K562 (cell line): ENCODE results near the gene NRXN3. TPM values are rescaled to one million over a fixed set of nuclear protein-coding genes. Genes with fewer than 3 reads are reported as not detected.

Source experiments
- ATAC-seq: fragments of 200-7000 bp; cut with Tn5 transposase; 3 replicates; pipeline ENCODE4 v1.9.1; 2020; ENCODE audit warnings: moderate library complexity
- BruUV-seq: library from RNA; stranded (reverse); fragments of 400-500 nt; replicated peaks from 2 replicates; lab custom pipeline; 2021; lab: Mats Ljungman, UMichigan
- CTCF ChIA-PET: fragments of 300-600 bp; formaldehyde crosslinking; extraction: SDS; loops from one replicate; lab custom pipeline; 2021; ENCODE audit warnings: low intra/inter-chr PET ratio; lab: Yijun Ruan, JAX
- POLR2A ChIA-PET: fragments of 300-600, 350-650 bp; sonication (Branson Sonifier 250); formaldehyde crosslinking; extraction: SDS; loops from one replicate; lab custom pipeline; 2021; ENCODE audit warnings: antibody characterized with exemption, inconsistent platforms; lab: Yijun Ruan, JAX
- DNase-seq, 4 experiments: peaks; one replicate each; pipeline versions ENCODE4 v3.0.0 to v3.0.0-alpha.2; 2011 to 2018; ENCODE audit warnings: low spot score in 3 of 4, mixed read lengths in 3 of 4; ENCODE audit errors: extremely low read depth in 1 of 4
- FAIRE-seq: peaks from 2 replicates; lab custom pipeline; 2011; peaks lifted over from hg19 to GRCh38; lab: Jason Lieb, UNC
- H2AFZ ChIP-seq: 2 replicates; pipeline ENCODE4 v1.6.0; 2011; ENCODE audit warnings: low read depth, low read length, control low read depth, inconsistent platforms
- H3K27ac ChIP-seq: fragments of 200-600 bp; 3 replicates; pipeline ENCODE4 v1.8.0; 2011; ENCODE audit warnings: low read depth, mild to moderate bottlenecking, control low read depth, inconsistent platforms, low read length, moderate library complexity, mixed read lengths; ENCODE audit errors: extremely low read depth
- H3K27me3 ChIP-seq, 2 experiments: fragments of 300-600 bp in 1 of 2; 2 replicates in 1 of 2; 3 replicates in 1 of 2; pipeline versions ENCODE4 v1.6.0 to v1.8.0; 2011; ENCODE audit warnings: inconsistent platforms in 2 of 2, low read length in 2 of 2, mild to moderate bottlenecking in 1 of 2, mixed read lengths in 1 of 2, moderate library complexity in 1 of 2; ENCODE audit not compliant: control insufficient read depth in 2 of 2, insufficient read depth in 2 of 2
- H3K36me3 ChIP-seq: fragments of 300-600 bp; 3 replicates; pipeline ENCODE4 v1.8.0; 2011; ENCODE audit warnings: mild to moderate bottlenecking, low read length, inconsistent platforms; ENCODE audit not compliant: control insufficient read depth, insufficient read depth
- H3K4me1 ChIP-seq, 2 experiments: fragments of 200-600 bp in 1 of 2; replicated peaks in 1 of 2; 2 replicates in 1 of 2; 3 replicates in 1 of 2; pipeline versions ENCODE4 v1.5.1 to v1.8.0; 2011; ENCODE audit warnings: inconsistent platforms in 2 of 2, low read length in 2 of 2, mild to moderate bottlenecking in 1 of 2, mixed read lengths in 1 of 2, moderate library complexity in 1 of 2; ENCODE audit not compliant: control insufficient read depth in 2 of 2, insufficient read depth in 2 of 2
- H3K4me2 ChIP-seq: 2 replicates; pipeline ENCODE4 v1.6.1; 2011; ENCODE audit warnings: low read length, control low read depth, inconsistent platforms, mixed read lengths; ENCODE audit not compliant: insufficient read depth
- H3K4me3 ChIP-seq: fragments of 200-600 bp; sonication (generic), shearing (Covaris generic); 2 replicates; pipeline ENCODE4 v1.5.1; 2016; ENCODE audit warnings: control low read depth, inconsistent platforms
- H3K79me2 ChIP-seq: fragments of 200-600 bp; 3 replicates; pipeline ENCODE4 v1.8.0; 2011; ENCODE audit warnings: low read length, inconsistent platforms; ENCODE audit not compliant: control insufficient read depth, insufficient read depth
- H3K9ac ChIP-seq, 2 experiments: 2 replicates each; pipeline versions ENCODE4 v1.6.0 to v1.6.1; 2011; ENCODE audit warnings: low read depth in 2 of 2, low read length in 2 of 2, control low read depth in 1 of 2, inconsistent platforms in 1 of 2, mild to moderate bottlenecking in 1 of 2, mixed read lengths in 1 of 2; ENCODE audit not compliant: insufficient read depth in 1 of 2
- H3K9me1 ChIP-seq: one replicate; pipeline ENCODE4 v1.6.0; 2011; ENCODE audit warnings: inconsistent platforms, mild to moderate bottlenecking, low read length, moderate library complexity; ENCODE audit not compliant: control insufficient read depth, insufficient read depth
- H3K9me3 ChIP-seq: replicated peaks from 2 replicates; pipeline ENCODE4 v1.5.1; 2011; ENCODE audit warnings: low read depth, low read length, inconsistent platforms; ENCODE audit not compliant: control insufficient read depth, insufficient read depth
- H4K20me1 ChIP-seq: replicated peaks from 2 replicates; pipeline ENCODE4 v1.6.1; 2011; ENCODE audit warnings: low read length, inconsistent platforms, mixed read lengths; ENCODE audit not compliant: control insufficient read depth, insufficient read depth
- CUX1 ChIP-seq: fragments of 200-800 bp; sonication (Bioruptor generic); IDR thresholded peaks from 2 replicates; pipeline ENCODE4 v1.6.1; 2016; ENCODE audit warnings: missing genetic modification characterization, missing compliant biosample characterization
- DMBX1 ChIP-seq: fragments of 250-450 bp; sonication (Bioruptor Pico); IDR thresholded peaks from 2 replicates; pipeline ENCODE4 v1.8.0; 2022; ENCODE audit warnings: inconsistent platforms, mild to moderate bottlenecking, moderate library complexity, borderline replicate concordance
- EGR1 ChIP-seq: fragments of 450-650 bp; conservative IDR thresholded peaks from 2 replicates; pipeline ENCODE4 v1.6.1; 2017; ENCODE audit warnings: mild to moderate bottlenecking
- EP400 ChIP-seq: fragments of 450-650 bp; IDR thresholded peaks from 2 replicates; pipeline ENCODE4 v1.6.1; 2017; ENCODE audit warnings: antibody characterized with exemption, mild to moderate bottlenecking, moderate library complexity
- ESRRA ChIP-seq: fragments of 450-650 bp; IDR thresholded peaks from 2 replicates; pipeline ENCODE4 v1.6.1; 2014; ENCODE audit warnings: low read depth, mild to moderate bottlenecking, moderate library complexity, borderline replicate concordance
- HDAC8 ChIP-seq: fragments of 450-650 bp; IDR thresholded peaks from 2 replicates; pipeline ENCODE4 v1.6.1; 2016; ENCODE audit warnings: mild to moderate bottlenecking, missing genetic modification characterization, moderate library complexity, missing compliant biosample characterization
- HMG20B ChIP-seq: fragments of 250-450 bp; sonication (Bioruptor Pico); IDR thresholded peaks from 2 replicates; pipeline ENCODE4 v1.5.0; 2021; ENCODE audit warnings: mild to moderate bottlenecking
- MAFK ChIP-seq: IDR thresholded peaks from 2 replicates; pipeline ENCODE4 v1.6.1; 2011; ENCODE audit warnings: low read length, improper control_type of control experiment
- MAX ChIP-seq: sonication (generic); formaldehyde crosslinking; IDR thresholded peaks from 2 replicates; pipeline ENCODE4 v1.9.0; 2022; ENCODE audit warnings: mild to moderate bottlenecking, missing genetic modification reagents
- NFE2 ChIP-seq: IDR thresholded peaks from 2 replicates; pipeline ENCODE4 v1.6.1; 2014; ENCODE audit warnings: antibody characterized with exemption, low read depth
- NR3C1 ChIP-seq: sonication (generic); formaldehyde crosslinking; IDR thresholded peaks from 2 replicates; pipeline ENCODE4 v1.8.1; 2022; ENCODE audit warnings: missing genetic modification reagents
- PHTF2 ChIP-seq: fragments of 250-450 bp; sonication (Bioruptor Pico); IDR thresholded peaks from 2 replicates; pipeline ENCODE4 v1.5.0; 2021; ENCODE audit warnings: mild to moderate bottlenecking
- PML ChIP-seq: IDR thresholded peaks from 2 replicates; pipeline ENCODE4 v1.6.1; 2012; ENCODE audit warnings: low read length, inconsistent platforms
- POLR2G ChIP-seq: fragments of 200-400 bp; formaldehyde crosslinking; IDR thresholded peaks from 2 replicates; pipeline ENCODE4 v1.6.1; 2017; ENCODE audit warnings: low read depth, mild to moderate bottlenecking, antibody characterized with exemption, low read length, moderate library complexity
- RBM34 ChIP-seq: fragments of 200-400 bp; formaldehyde crosslinking; IDR thresholded peaks from 2 replicates; pipeline ENCODE4 v1.6.1; 2018; ENCODE audit warnings: low read length, borderline replicate concordance; ENCODE audit not compliant: insufficient read depth
- SLC30A9 ChIP-seq: fragments of 250-450 bp; sonication (Bioruptor Pico); IDR thresholded peaks from 2 replicates; pipeline ENCODE4 v1.8.0; 2022; ENCODE audit warnings: mild to moderate bottlenecking, moderate library complexity
- SNRNP70 ChIP-seq: fragments of 200-400 bp; formaldehyde crosslinking; optimal IDR thresholded peaks from 2 replicates; pipeline ENCODE3; 2017; ENCODE audit warnings: low read depth, low read length
- WGBS: fragments of 100-300 bp; shearing (Covaris generic); methylation state at CpG from one replicate; pipeline ENCODE4 v1.1.6; 2016; ENCODE audit warnings: low coverage, mixed read lengths; ENCODE audit not compliant: insufficient coverage; ENCODE audit errors: missing lambda C conversion rate; 5-methylcytosine and 5-hydroxymethylcytosine counted together
- in situ Hi-C: fragments of 300-500 bp; cut with MboI; formaldehyde crosslinking; loops from 4 replicates; pipeline ENCODE4 v1.15.0; 2018; ENCODE audit warnings: inconsistent platforms, mixed read lengths
- intact Hi-C: fragments of 100-400 bp; cut with micrococcal nuclease; formaldehyde crosslinking; loops from 2 replicates; pipeline ENCODE4 v1.14.2; 2022
- polyA plus RNA-seq, 8 experiments: library from polyadenylated mRNA; depleted of rRNA in 4 of 8; stranded (reverse) in 5 of 8; unstranded in 3 of 8; fragments of >200 nt; fragmentation: Nextera tagmentation in 2 of 8; fragmentation: Illumina TruSeq in 1 of 8; extraction: Ambion mirVana in 2 of 8; extraction: Trizol in 1 of 8; gene quantifications; 2 replicates each; pipeline versions ENCODE4 v1.2.1 to v1.2.3, GENCODE V29; 2011 to 2014; ENCODE audit warnings: inconsistent platforms in 1 of 8, missing spikeins in 1 of 8
- total RNA-seq, 7 experiments: library from RNA; depleted of rRNA in 6 of 7; stranded (reverse); fragments of >200 nt in 6 of 7; fragmentation: Illumina TruSeq in 2 of 7; extraction: Trizol in 2 of 7; gene quantifications; 2 replicates each; pipeline versions ENCODE4 v1.2.1 to v1.2.3, GENCODE V29; 2011 to 2021; ENCODE audit warnings: low replicate concordance in 1 of 7

Gene NRXN3
- total and polyA plus RNA-seq, 9 of the 15 experiments (the other 6 are each of a cell fraction or from before 2014, with no cell fraction given): 0.09 TPM; not detected in 8

GRCh38 chr14:79601579-79601978 lies 1431.4 kb downstream of the NRXN3 start (continued):
- TF ChIP-seq CUX1 (CRISPR knock-in tag) (no peak), MAFK (no peak), PML (no peak), NFE2 (no peak), RBM34 (no peak)
- TF ChIP-seq, all 486 proteins: peak for 0

DNA sequence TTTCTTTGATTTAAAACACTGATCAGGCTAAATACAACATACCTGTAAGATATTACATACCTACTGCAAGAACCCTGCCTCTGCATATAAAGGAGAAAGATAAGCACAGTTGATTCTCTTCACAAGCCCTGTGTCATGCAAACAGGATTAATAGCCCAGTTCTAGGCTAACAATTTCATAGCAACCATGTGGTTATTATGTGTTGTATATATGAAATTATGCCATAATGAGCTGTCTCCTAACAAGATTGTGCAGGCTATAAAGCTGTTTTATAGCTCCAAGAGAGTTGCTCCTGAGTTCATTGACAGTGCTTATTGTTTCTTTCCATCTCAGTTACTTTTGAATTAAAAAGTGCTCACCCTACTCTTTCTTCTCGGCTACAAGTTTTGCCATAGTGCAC lies 1431.9 kb downstream of the NRXN3 start:
- ChIA-PET POLR2A (no interaction called here), CTCF (no interaction called here)
- no peak overlapping the region for H3K9ac ChIP-seq
- FAIRE-seq (no peak), ATAC-seq (no peak), DNase-seq (no peak)
- H4K20me1 ChIP-seq: no peaks in the 10 kb centered on the region
- H3K4me2 ChIP-seq: no peak overlapping the region
- intact Hi-C loops (no loop called here), in situ Hi-C loops (no loop called here)
- H3K79me2 ChIP-seq: no peaks in the 10 kb centered on the region
- no peak overlapping the region for H2AFZ ChIP-seq
- no peaks in the 10 kb centered on the region for H3K9me1 ChIP-seq
- H3K4me1 ChIP-seq: no peaks in the 10 kb centered on the region
- BruUV-seq: no TSS peak
- no peaks in the 10 kb centered on the region for H3K27me3 ChIP-seq
- no peak overlapping the region for H3K4me3 ChIP-seq
- H3K9me3 ChIP-seq: no peaks in the 10 kb centered on the region
- no peak overlapping the region for H3K27ac ChIP-seq
- no peaks in the 10 kb centered on the region for H3K36me3 ChIP-seq
- WGBS: 0% methylated on average over 1 of the region's 1 CpG
- no peak for TF ChIP-seq EP400
- no peak for TF ChIP-seq NR3C1 (CRISPR knock-in tag)
- no peak for TF ChIP-seq HDAC8 (tag)
- TF ChIP-seq ESRRA: no peak
- TF ChIP-seq SLC30A9 (CRISPR knock-in tag): no peak
- TF ChIP-seq DMBX1: no peak
- no peak for TF ChIP-seq SNRNP70
- TF ChIP-seq PHTF2 (CRISPR knock-in tag): no peak
- no peak for TF ChIP-seq NFE2
- TF ChIP-seq EGR1: no peak
- TF ChIP-seq POLR2G: no peak
- TF ChIP-seq HMG20B: no peak
- no peak for TF ChIP-seq MAX (CRISPR knock-in tag)
